ENCODE measurements around the gene TBC1D17.

Gene TBC1D17

DNA sequence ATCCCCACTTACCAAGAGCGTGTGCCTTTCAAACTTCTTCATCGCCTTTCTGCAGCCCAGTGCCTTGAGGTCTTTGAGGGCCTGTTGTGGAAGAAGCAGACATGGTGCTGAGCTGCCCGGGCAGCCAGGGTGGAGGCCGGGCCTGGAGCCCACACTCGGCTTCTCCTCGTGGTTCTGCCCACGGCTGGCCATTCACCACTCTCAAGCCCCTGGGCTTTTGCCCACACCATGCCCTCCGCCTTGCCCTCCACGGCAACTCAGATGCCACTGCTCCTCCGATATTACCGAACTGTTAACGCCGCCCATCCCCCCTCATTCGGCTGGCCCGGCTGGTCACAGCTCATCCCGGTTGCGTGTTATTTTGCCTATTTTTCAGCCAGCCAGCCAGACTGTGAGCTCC, 13.9 kb downstream of the TBC1D17 start:
- no peak for TF ChIP-seq ZFX (IDR thresholded peaks at IDR 0.05; ENCODE audit: borderline replicate concordance)
- TF ChIP-seq, protein P1, sequence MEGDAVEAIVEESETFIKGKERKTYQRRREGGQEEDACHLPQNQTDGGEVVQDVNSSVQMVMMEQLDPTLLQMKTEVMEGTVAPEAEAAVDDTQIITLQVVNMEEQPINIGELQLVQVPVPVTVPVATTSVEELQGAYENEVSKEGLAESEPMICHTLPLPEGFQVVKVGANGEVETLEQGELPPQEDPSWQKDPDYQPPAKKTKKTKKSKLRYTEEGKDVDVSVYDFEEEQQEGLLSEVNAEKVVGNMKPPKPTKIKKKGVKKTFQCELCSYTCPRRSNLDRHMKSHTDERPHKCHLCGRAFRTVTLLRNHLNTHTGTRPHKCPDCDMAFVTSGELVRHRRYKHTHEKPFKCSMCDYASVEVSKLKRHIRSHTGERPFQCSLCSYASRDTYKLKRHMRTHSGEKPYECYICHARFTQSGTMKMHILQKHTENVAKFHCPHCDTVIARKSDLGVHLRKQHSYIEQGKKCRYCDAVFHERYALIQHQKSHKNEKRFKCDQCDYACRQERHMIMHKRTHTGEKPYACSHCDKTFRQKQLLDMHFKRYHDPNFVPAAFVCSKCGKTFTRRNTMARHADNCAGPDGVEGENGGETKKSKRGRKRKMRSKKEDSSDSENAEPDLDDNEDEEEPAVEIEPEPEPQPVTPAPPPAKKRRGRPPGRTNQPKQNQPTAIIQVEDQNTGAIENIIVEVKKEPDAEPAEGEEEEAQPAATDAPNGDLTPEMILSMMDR (IDR thresholded peaks at IDR 0.05) = no peak
- no peak overlapping the region for H3K27ac ChIP-seq

DNA sequence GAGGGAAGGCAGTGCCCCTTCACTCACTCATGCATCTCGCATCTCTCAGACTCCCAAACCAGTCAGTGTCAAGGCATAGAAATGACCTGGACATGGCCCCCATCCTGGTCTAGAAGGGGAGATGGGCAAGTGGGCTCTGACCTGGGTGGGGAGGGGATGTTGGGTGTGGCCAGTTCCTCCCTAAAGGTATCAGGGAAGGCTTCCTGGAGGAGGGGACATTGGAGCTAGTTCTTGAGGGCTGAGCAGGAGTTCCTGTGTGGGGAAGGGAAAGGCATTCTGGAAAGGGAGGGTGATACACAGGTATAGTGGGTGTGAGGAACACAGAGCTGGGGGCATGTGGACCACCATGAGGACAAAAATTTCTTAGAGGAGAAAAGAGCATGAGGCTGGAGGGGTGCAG, 15.2 kb downstream of the TBC1D17 start:
- no peak for TF ChIP-seq ZFX (IDR thresholded peaks at IDR 0.05; ENCODE audit: borderline replicate concordance)
- TF ChIP-seq, protein P1 (IDR thresholded peaks at IDR 0.05) = no peak
- no peak overlapping the region for H3K27ac ChIP-seq

DNA sequence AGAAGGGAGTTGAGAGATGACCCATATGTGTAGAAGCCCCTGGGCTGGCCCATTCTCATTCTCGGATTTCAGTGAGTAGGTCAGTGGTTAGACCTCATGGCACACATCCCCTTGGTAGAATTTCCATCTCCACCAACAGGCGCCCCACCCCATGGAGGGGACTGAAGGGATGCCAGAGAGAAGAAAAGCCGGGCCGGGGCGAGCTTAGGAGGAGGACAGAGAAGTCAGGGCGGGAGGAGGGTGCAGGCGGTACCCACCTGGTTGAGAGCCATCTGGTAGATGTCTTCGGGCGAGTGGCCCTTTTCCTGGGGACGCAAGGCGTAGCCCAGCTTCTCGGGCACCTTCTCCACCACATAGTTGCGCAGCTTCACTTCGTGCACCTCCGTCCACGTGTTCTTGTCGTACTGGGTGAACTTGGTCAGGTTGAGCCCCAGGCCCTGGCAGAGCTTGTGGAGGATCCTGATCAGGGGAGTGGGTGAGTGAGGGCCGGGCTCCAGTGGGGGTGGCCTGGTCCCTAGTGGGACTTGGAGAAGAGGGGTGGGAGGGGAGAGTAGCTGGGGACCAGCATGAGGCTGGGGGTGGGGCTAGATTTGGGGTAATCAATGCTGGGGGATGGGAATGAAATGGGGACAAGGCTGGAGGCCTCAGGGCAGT, 16.6 kb downstream of the TBC1D17 start:
- TF ChIP-seq, protein P1 (IDR thresholded peaks at IDR 0.05) = no peak
- no peak for TF ChIP-seq ZFX (IDR thresholded peaks at IDR 0.05; ENCODE audit: borderline replicate concordance)
- H3K27ac ChIP-seq = no peak overlapping the region

DNA sequence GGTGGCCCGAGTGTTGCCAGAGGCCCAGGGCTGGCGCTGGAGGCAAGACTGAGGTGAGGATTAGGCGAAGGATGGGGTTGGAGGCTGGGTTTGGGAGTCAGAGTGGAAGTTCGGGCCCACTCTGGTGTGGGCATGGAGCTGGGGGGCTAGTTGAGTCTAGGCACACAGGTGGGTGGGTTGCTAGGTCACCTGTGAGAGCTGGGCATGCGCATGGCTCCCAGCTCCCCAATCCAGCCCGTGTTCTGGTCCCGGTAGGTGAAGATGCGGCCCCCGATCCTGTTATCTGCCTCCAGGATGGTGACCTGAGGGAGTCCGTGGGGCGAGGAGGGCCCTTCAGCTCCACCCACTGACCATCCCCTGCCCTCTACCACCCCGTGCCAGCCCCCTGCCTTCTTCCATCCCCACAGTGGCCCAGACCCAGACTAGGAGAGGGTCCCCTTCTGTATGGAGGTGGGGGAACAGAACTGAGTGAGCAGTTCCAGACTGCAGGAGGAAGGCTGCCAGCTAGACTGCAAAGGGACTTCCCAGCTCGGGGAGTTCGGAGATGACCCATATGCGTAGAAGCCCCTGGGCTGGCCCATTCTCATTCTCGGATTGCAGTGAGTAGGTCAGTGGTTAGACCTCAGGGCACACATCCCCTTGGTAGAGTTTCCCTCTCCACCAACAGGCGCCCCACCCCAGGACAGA, 17.5 kb downstream of the TBC1D17 start:
- no peak overlapping the region for H3K27ac ChIP-seq
- no peak for TF ChIP-seq ZFX (IDR thresholded peaks at IDR 0.05; ENCODE audit: borderline replicate concordance)
- TF ChIP-seq, protein P1 (IDR thresholded peaks at IDR 0.05) = no peak

DNA sequence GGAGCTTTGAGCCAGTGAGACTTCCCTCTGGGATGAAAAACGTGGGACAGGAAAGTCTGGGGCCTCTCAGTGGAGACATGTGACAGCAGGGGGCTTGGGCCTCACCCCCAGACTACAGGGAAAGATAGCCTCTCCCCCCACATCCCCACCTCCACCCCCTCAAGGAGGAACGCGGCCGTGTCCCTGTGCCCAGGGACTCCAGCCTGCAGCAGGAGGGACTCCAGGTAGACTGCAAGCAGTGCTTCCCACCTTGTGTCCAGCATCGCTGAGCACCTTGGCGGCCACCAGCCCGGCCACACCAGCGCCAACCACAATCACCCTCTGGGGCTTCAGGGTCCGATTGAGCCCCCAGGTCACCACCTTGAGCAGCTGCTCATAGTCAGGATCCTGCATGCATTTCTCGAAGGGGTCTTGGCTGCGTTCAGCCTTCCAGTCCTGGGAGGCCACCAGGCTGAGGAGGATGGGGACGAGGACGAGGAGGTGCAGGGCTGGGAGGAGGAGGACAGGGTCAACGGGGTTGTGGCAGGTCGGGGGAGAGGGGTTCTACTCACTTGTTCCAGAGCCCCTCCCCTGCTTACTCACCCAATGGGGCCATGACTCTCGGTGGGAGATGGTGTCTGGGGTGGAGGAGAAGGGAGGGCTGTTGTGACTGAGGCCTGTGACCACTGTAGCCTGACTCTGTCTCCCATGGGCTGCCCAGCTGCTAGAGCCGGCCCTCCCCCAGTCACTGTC, 18.2 kb downstream of the TBC1D17 start:
- H3K27ac ChIP-seq = no peak overlapping the region
- TF ChIP-seq ZFX (IDR thresholded peaks at IDR 0.05; ENCODE audit: borderline replicate concordance) = no peak
- TF ChIP-seq, protein P1 (IDR thresholded peaks at IDR 0.05) = no peak

DNA sequence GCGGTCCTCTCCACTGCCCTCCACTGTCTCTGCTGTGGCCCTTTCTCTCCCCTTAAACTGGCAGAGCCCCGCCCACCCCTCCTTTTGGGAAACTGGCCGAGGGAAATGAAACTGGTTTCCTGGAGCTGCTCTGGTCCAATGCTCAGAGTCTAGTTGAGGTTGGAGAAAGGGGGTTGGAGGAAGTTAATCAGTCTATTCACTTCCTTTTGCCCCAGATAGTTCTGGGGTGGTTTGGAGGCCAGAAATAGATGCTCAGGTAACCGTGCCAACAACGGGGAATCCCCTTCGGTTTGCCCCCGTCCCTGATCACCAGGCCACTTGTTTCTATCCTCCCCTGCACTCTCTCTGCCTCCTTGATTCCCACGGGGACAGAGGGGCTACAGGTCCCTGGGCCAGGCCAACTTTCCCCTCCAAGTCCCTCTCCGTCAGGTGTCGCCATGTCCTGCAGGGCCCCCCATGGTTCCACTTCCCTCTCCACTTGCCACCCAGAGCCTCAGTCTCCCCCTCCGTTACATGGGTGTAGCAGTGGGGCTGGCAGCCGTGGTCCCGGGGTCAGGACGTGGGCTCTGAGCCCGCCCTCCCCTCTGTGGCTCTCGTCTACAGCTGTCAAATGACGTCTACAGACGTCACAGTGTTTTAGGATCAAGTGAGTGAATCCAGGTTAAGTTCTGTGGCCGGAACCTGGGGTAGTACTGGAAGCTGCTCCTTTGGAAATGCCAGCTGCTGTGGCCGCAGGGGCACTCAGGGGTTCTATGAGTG, 19.5 kb downstream of the TBC1D17 start, which contains the start of gene IL4I1:
Gene IL4I1 (minus strand): TSS at position 25 of the 759 bp plus-strand sequence. CDS start 727 bp downstream, outside the sequence.
- no peak within 1 kb of the TSS for H3K27ac ChIP-seq

More for the DNA sequence above, 19.5 kb downstream of the TBC1D17 start, which contains the start of gene IL4I1:
- no peak for TF ChIP-seq ZFX (IDR thresholded peaks at IDR 0.05; ENCODE audit: borderline replicate concordance)
- TF ChIP-seq, protein P1 (IDR thresholded peaks at IDR 0.05) = no peak
